ENCODE measurements around the gene SLC7A1. TPM values are rescaled to one million over a fixed set of nuclear protein-coding genes. Genes with fewer than 3 reads are reported as not detected.
"Not testable (repeated sequence)": the region's sequence is repeated elsewhere in the genome, so short reads cannot be mapped to it uniquely, and the experiment has no call there.

Gene SLC7A1
- 77.5 and 89.9 TPM in 2 replicates for total RNA-seq (2014; rRNA removed; shearing (Covaris generic))

DNA sequence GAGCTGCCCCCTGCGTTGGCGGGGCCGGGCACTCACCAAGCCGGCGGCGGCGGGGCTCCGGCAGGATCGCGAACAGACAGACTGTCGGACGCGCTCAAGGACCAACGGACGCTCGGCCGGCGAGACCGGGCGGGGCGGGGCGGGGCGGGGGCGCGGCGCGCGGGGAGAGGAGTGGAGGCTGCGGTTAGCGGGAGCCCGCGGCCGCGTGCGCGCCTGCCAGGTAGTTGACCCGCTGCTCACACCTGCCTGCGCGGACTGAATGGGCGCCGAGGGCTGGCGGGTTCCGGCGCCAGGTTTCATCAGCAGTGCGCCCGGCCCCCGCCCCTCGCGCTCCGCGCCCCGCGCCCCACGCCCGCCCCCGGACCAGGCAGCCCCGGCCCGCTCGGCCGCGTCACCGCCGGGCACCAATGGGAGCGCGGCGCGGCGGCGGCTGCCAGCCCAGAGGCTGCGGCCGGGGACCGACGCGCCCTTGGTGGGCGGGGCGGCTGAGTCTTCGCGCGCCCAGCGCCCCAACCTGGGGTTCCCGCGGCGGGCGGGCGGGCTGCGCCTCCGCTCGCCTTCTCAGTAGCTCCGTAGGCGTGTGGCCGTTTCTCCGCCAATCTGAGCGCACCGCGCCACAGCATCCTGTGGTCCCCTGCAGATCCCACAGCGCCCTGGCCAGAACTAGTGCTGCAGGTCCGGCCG is at the start of gene SLC7A1:
Gene SLC7A1, minus strand, starts transcription at position 309 of the 684 bp plus-strand sequence. CDS start 59,500 bp downstream, outside the sequence.
- peak; percentile 100 for DNase-seq (ENCODE audit: low spot score)

DNA sequence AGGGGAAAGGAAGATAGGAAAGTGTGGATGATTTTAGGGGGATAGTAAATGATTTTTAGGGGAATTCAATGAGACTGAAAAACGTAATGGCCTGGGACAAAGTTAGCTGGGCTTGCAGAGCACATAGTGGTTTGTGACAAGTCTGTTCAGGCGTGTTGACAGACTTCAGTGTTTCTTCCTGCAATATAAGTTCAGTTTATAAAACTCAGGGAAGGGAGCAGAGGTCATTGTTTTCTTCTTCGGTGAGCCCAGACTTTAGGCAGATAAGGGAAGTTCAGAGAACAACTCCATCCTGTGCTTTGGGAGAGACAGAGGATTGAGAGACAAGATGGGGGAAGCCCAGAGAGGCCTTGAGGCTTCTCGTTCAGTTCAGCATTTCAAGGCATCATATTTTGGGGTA is 45.2 kb upstream of the SLC7A1 start:
- DNase-seq (ENCODE audit: low spot score): no peak

GRCh38 chr13:29636831-29637230 is 41.3 kb upstream of the SLC7A1 start:
- not testable (repeated sequence) for DNase-seq (ENCODE audit: low spot score)

DNA sequence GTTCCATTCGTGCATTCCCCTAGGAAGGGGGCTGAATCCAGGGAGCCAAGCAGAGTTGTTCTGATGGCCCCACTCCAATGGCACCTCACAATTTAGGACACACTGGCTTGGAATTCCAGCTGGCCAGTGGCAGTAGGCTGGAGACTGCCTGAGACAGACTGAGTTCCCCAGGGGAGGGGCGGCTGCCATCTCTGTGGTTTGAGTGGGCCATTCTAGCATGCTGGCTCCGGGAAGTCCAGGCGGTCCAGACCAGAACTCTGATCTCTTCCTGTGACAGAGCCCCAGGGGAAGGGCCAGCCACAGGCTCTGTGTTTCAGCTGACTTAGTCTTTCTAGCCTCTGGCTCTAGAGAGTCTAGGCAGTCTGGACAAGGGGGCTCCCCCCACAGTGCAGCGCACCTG is 29.5 kb upstream of the SLC7A1 start:
- DNase-seq (ENCODE audit: low spot score): no peak

GRCh38 chr13:29621841-29622240 is 26.4 kb upstream of the SLC7A1 start:
- no peak for DNase-seq (ENCODE audit: low spot score)

GRCh38 chr13:29621051-29621800 is 25.7 kb upstream of the SLC7A1 start:
- no peak for DNase-seq (ENCODE audit: low spot score)

DNA sequence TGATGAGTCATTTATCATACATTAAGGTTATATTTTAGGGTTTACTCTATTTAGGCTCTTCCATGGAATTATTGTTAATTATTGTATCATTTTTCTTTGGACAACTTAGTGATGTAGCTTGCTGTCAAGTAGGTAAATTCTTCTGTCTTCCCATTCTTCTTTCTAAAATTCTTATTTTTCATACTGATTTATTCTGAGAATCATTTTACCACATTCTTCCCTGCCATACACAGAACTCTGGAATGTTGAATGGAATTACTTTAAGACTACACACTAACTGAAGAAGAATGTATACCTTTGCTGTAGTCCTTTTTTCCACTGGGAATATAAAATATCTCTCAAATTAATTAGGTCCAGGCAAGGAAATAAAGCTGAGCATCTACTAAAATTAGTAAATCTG is 24.5 kb upstream of the SLC7A1 start:
- no peak for DNase-seq (ENCODE audit: low spot score)

- DNase-seq (ENCODE audit: low spot score): no peak
These were observed 17.6 kb upstream of the SLC7A1 start for GRCh38 chr13:29613101-29613500.

- DNase-seq (ENCODE audit: low spot score): no peak
These were observed 12.0 kb upstream of the SLC7A1 start for GRCh38 chr13:29607465-29607864.

DNA sequence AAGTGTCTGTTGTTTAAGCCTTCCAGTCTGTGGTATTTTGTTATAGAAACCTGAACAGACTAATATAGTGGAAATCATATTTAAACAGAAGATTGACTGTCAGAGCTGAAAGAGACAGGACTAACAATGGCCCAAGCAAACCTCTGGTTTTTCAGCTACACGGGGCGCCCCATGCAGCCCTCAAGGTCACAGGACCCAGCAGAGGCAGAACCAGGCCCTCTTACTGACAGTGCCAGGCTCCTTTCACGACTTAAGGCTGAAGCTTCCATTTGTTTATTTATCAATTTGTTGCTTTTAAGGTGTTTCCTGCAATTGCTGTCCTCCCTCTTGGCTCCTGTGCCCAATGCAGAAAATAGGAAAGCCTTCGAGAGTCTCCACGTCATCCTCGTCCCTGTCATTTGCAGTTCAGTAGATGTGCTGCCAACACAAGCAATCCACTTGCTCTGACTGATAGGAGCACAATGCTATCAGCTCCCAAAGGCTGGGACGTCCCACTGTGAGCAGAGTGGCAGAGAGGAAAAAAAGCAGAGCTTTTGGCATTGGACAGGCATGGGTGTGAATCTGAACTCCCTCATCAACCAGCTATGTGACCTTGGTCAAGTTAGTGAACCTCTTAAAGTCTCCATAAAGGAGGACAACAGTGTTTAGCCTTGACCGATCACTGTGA is 10.5 kb upstream of the SLC7A1 start:
- DNase-seq (ENCODE audit: low spot score): no peak

DNA sequence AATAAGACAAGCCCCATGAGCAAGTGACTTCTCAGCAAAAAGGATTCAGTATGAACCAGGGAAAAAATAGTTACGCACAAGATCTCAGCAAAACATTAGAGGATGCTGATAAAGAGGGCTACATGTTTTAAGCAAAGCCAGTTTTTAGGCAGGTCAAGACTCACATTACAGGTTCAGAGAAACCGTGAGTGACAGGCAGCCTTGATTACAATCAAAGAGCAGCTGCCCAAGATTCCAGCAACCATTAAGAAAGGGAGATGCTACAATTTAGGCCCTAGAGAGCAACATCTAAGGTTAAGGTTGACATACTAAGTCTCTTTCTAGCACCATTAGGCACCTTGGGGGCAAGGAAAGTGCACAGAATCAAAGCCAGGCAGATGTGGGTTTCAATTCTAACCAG is 2.8 kb upstream of the SLC7A1 start:
- no peak for DNase-seq (ENCODE audit: low spot score)

DNA sequence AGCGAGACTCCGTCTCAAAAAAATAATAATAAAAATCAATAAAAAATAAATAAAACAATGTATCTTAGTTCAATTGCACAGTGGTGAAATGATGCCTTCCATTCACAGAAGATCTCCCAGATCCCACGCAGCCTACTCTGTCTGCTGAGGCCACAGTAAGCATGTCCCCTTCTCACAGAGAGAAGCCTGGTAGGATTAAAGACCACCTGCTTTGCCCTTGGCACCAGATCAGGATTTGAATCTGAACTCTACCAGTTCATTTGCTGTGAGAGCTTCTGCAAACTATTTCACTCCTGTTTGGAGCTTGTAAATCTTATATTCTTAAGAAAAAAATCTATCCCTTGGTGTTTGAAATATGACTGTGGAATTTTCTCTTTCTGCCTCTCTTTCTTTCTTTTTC is 2.2 kb upstream of the SLC7A1 start:
- no peak for DNase-seq (ENCODE audit: low spot score)

- DNase-seq (ENCODE audit: low spot score): no peak
These were observed 1.8 kb upstream of the SLC7A1 start for GRCh38 chr13:29597246-29597645.

DNA sequence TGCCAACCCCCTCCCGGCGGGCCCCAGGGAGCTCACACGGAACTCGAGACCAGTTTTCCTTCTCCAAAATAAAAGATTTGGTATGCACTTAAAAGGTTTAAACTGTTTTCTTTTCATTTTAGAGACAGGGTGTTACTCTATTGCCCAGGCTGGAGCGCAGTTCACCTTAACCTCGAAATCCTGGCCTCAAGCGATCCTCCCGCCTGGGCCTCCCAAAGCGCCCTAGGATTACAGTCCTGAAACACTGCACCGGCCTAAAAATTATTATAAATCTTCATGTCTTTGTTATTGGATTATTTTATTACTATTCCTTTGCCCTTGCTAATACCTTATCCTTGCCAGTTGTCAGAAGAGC is 553 bp upstream of the SLC7A1 start:
- no peak for DNase-seq (ENCODE audit: low spot score)

DNA sequence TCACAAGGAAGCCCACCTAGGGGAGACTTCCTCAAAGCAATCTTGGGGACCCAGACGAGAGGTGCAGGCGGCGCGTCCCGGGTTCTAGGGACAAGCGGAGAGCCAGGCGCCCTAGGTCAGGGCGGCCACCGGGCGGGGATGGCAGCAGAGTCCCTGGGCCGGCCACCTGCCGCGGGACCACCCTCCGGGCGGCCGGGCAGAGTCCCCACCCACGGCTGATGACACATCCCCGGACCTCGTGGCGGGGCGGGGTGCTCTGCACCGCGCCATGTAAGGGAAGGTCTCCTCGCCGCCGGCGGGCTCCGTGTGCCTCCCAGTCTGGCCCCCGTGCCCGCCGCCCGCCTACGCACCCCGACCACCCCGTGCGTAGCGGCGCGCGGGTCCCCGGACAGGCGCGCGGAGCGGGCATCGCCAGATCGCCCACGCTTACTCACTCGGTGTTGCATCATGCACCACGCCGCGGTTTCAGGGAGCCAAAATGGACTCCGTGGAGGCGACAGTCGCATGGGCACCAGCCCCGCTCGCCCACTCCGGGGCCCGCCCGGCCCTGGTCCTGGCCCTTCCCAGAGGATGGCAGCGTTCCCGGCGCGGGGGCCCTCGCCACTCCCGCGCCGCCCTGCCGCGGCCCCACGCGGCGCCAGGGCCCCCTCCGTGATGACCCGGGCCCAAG is 643 bp downstream of the SLC7A1 start:
- peak; percentile 77 for DNase-seq (ENCODE audit: low spot score)

GRCh38 chr13:29594303-29594709 is 1.2 kb downstream of the SLC7A1 start:
- peak; percentile 95 for DNase-seq (ENCODE audit: low spot score)

DNA sequence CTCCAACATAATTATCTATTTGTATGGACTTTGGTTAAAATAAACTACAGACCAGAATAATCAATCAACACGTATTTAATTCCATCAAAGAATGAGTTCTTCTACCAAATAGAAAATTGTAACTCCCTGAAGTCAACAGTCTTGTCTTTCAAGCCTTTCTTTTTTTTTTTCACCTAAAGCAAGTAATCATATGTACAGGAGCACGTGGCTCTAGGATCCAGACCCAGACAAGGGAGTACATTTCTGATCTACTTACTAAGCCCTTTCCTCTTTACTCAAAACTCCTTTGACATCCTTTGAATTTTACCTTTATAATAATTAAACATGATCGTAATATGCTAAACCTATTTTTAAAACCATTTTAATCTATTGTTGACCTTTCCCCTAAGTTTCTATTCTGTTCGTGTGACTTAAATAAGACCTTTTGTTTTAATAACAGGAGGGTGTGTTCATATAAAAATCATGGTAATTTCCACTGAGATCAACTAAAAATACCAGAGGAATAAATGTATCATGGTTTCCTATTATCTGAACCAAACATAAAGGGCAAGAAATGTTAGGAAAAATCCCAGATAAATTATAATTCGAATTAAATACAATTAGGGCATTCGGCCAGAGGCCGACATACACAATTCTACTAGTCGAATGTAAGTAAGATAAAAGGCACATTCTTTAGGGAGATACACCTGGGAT is 1.7 kb downstream of the SLC7A1 start:
- no peak for DNase-seq (ENCODE audit: low spot score)

GRCh38 chr13:29591310-29591709 is 4.2 kb downstream of the SLC7A1 start:
- no peak for DNase-seq (ENCODE audit: low spot score)

DNA sequence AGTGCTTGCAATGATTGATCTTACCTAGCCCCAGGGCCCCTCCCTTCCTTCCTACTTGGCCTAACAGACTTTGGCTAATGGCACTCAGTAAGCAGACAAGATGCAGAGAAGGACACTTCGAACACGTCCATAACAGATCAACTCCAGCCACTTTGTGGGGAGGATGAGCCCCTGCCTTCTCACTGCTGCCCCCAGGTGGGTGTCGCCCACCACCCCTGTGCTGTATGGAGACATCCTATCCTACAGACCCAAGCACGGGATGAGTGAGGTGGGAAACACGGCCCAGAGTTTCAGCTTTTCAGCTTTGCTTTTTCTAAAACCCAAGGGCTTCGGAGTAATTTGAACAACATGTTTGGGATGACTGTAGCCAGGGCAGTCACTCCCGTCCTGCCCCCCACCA is 5.5 kb downstream of the SLC7A1 start:
- DNase-seq (ENCODE audit: low spot score): no peak

DNA sequence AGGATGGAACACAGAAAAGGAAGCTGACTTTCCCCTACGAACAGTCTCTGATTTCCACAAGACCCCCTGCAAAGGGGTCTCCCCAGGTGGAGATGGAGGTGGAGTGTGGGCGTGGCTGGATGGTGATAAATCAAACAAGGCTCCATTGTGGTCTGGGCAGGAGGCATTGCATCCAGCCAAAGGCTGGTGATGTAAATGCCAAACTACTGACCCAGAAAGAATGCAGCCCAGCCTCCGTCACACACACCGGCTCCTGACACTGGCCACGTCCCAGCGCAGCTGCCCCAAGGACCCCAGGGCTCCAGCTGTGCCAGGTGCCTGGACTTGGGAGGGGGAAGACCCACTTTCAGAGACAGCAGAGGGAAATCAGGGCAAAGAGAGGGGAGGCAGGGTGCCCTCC is 6.3 kb downstream of the SLC7A1 start:
- DNase-seq (ENCODE audit: low spot score): no peak

GRCh38 chr13:29587645-29588044 is 7.8 kb downstream of the SLC7A1 start:
- peak; percentile 74 for DNase-seq (ENCODE audit: low spot score)

Data from HT-29 (cell line).